GM19395 (cell line): ENCODE data around the gene HNRNPA3.
"Not testable (repeated sequence)": the region's sequence is repeated elsewhere in the genome, so short reads cannot be mapped to it uniquely, and the experiment has no call there.

Experiments
- ATAC-seq: cut with Tn5 transposase; IDR thresholded peaks from one replicate; pipeline ENCODE4 v1.9.1; 2021; ENCODE audit warnings: mild to moderate bottlenecking, moderate library complexity; ENCODE audit not compliant: unreplicated experiment

HNRNPA3 gene

GRCh38 chr2:177188482-177189469, 23.8 kb upstream of the HNRNPA3 start:
- ATAC-seq: no peak

- ATAC-seq: no peak
Observed at GRCh38 chr2:177190941-177191340, 21.7 kb upstream of the HNRNPA3 start.

DNA sequence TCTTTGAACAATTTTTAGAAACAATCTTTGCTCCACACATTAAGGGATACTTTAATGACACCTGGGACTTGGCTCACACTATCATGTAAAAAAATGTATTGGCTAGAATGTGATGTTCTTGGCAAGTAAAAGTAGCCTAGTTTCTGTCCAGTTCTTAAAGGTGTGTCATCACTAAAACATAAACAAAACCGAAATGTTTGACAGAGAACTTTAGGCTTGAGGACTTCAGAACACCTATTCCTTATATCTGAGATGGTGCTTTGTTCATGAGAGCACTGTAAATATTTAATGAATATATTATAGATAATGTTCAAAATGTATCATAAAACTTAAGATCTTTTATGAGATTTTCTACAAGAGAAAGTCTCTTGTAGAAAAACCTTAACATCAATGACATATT, 19.8 kb upstream of the HNRNPA3 start:
- peak; percentile 50 for ATAC-seq

- peak; percentile 63 for ATAC-seq
Observed at GRCh38 chr2:177193240-177193639, 19.4 kb upstream of the HNRNPA3 start.

- peak; percentile 46 for ATAC-seq
Observed at GRCh38 chr2:177195194-177195593, 17.4 kb upstream of the HNRNPA3 start.

DNA sequence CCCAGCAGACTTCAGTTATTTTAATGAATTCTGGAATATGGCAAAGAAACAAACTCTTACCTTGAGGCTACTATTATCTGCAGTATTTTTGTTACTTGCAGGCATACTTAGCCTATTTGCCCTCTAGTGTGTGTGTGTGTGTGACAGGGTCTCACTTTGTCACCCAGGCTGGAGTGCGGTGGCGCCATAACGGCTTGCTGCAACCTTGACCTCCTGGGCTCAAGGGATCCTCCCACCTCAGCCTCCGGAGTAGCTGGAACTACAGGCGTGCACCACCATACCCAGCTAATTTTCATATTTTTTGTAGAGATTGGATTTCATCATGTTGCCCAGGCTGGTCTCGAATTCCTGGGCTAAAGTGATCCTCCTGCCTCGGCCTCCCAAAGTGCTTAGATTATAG, 12.2 kb upstream of the HNRNPA3 start:
- ATAC-seq: not testable (repeated sequence)

GRCh38 chr2:177201919-177202346, 10.7 kb upstream of the HNRNPA3 start:
- ATAC-seq: no peak

GRCh38 chr2:177204417-177204816, 8.2 kb upstream of the HNRNPA3 start:
- ATAC-seq: no peak

- peak; percentile 81 for ATAC-seq
Observed at GRCh38 chr2:177207101-177207500, 5.5 kb upstream of the HNRNPA3 start.

DNA sequence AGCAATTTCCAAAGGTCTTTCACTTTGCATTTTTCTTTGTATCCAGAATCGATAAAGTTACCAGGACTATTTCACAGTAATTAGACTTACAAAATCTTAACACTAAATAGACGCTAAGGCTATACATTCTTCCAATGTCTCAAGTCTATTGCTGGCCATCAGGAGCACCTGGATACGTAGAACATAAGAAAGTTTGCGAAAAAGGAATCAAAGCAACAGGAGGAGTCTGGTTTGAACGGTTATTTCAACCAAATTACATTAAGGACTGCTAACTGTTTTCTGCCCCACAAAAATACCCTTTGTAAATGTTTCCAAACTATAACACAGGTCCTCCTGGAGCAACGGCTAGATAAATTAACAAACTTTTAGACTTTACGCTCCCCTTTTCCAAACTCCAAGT, 1.4 kb upstream of the HNRNPA3 start:
- ATAC-seq: no peak

DNA sequence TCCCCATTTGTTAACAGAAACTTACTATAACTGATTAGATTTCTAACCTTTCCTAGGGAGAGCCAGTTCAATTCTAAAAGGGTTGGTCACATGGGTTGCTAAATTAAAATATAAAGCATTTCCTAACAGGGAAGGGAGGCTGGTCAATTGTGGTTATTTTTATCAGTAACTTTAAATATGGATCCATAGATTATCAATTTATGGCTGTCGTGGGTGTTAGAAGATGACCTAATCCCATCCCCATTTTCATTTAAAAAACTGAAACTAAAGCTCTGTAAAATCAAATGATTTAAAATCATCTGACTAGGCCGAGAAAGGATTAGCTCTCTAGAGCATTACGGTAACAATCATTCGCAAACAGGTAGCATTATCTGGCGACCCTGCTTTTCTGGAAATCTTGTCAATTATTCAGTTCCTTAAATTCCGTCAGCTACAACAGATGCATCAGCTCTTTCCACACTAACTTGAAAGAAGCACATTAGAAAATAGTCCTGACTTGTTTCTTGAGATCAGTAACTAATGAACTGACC, 953 bp upstream of the HNRNPA3 start:
- no peak for ATAC-seq

GRCh38 chr2:177212891-177213856, 580 bp downstream of the HNRNPA3 start:
- peak; percentile 48 for ATAC-seq

DNA sequence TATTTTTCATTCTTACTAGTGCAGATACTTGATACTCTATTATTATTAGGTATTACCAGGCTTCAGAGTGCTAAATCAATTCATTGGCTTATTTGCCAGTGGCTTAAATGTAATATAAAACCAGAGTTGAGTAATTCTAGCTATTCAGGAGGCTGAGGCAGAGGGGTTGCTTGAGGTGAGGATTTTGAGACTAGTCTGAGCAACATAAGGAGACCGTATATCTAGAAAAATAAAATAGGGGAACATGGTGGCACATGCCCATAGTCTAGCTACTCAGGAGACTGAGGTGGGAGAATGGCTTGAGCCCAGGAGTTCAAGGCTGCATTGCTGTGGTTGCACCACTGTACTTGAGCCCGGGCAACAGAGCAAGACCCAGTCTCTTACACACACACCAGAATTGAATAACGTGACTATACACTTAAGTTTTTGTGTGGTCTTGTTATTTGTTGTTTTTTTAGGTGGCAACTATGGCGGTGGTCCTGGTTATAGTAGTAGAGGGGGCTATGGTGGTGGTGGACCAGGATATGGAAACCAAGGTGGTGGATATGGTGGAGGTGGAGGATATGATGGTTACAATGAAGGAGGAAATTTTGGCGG, 4.8 kb downstream of the HNRNPA3 start:
- no peak for ATAC-seq

- ATAC-seq: not testable (repeated sequence)
Observed at GRCh38 chr2:177219787-177220186, 7.2 kb downstream of the HNRNPA3 start.

DNA sequence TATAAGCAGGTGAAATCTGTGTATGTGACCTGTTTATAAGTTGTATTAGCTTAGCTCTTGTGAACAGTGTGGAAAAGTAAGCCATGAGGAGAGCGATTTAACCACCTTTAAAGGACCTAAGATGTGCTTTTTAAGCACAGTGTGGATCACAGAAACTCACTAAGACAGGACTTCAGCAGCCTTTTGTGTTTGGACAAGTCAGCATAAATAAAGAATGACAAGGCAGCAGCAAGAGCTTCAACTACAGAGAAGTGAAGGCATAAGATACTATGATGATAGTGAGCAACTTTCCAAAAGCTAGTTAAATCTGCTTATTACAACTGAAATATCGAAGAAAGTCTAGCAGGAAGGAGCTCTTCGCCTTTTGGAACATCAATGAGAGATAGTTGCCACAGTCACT, 8.9 kb downstream of the HNRNPA3 start:
- no peak for ATAC-seq

DNA sequence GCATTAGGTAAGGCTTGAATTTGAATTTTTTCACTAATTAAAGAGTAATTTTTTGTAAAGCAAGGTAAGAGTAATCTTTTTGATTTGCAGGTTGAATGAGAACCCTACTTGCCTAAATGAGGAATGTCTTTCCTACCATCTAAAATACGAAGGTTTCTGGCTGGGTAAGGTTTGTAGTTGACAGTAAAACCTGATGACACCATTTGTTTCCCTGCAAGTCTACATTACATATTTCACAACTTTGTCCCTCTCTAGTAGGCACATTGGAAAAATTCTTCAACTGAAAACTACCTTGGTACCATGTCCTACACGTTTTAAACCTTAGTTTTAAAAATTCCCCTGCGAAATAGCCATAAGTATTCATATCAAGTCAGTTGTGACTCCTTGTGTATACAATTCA, 9.4 kb downstream of the HNRNPA3 start:
- no peak for ATAC-seq

GRCh38 chr2:177223436-177223835, 10.8 kb downstream of the HNRNPA3 start:
- ATAC-seq: not testable (repeated sequence)

GRCh38 chr2:177225965-177226360, 13.4 kb downstream of the HNRNPA3 start:
- no peak for ATAC-seq

- ATAC-seq: no peak
Observed at GRCh38 chr2:177229442-177230242, 17.0 kb downstream of the HNRNPA3 start.

DNA sequence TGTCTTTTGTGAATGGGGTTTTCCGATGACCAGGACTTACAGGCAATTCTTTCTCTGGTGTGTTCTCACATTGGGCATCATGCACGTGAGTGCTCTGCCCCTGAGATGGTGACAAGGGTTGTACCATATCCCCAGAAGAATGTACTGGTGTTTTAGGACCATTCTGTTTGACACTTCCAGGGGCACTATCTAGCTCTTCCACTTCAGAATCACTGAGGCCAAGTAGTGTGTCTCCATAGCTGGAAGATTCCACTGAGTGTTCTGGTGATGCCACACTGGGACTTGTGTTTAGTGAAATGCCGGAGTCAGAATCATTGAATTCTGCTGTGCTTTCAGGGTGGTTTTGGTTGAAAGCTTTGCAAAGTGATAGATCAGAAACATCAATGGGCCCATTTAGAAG, 18.7 kb downstream of the HNRNPA3 start:
- no peak for ATAC-seq
